ENCODE measurements around the gene EFNA4. TPM values are rescaled to one million over a fixed set of nuclear protein-coding genes. Genes with fewer than 3 reads are reported as not detected.

Gene EFNA4
- total and polyA plus RNA-seq, 9 of the 15 experiments (the other 6 are each of a cell fraction or from before 2014, with no cell fraction given) = 0.68 to 7.4 (median 6.1) TPM

- TF ChIP-seq, protein P1, sequence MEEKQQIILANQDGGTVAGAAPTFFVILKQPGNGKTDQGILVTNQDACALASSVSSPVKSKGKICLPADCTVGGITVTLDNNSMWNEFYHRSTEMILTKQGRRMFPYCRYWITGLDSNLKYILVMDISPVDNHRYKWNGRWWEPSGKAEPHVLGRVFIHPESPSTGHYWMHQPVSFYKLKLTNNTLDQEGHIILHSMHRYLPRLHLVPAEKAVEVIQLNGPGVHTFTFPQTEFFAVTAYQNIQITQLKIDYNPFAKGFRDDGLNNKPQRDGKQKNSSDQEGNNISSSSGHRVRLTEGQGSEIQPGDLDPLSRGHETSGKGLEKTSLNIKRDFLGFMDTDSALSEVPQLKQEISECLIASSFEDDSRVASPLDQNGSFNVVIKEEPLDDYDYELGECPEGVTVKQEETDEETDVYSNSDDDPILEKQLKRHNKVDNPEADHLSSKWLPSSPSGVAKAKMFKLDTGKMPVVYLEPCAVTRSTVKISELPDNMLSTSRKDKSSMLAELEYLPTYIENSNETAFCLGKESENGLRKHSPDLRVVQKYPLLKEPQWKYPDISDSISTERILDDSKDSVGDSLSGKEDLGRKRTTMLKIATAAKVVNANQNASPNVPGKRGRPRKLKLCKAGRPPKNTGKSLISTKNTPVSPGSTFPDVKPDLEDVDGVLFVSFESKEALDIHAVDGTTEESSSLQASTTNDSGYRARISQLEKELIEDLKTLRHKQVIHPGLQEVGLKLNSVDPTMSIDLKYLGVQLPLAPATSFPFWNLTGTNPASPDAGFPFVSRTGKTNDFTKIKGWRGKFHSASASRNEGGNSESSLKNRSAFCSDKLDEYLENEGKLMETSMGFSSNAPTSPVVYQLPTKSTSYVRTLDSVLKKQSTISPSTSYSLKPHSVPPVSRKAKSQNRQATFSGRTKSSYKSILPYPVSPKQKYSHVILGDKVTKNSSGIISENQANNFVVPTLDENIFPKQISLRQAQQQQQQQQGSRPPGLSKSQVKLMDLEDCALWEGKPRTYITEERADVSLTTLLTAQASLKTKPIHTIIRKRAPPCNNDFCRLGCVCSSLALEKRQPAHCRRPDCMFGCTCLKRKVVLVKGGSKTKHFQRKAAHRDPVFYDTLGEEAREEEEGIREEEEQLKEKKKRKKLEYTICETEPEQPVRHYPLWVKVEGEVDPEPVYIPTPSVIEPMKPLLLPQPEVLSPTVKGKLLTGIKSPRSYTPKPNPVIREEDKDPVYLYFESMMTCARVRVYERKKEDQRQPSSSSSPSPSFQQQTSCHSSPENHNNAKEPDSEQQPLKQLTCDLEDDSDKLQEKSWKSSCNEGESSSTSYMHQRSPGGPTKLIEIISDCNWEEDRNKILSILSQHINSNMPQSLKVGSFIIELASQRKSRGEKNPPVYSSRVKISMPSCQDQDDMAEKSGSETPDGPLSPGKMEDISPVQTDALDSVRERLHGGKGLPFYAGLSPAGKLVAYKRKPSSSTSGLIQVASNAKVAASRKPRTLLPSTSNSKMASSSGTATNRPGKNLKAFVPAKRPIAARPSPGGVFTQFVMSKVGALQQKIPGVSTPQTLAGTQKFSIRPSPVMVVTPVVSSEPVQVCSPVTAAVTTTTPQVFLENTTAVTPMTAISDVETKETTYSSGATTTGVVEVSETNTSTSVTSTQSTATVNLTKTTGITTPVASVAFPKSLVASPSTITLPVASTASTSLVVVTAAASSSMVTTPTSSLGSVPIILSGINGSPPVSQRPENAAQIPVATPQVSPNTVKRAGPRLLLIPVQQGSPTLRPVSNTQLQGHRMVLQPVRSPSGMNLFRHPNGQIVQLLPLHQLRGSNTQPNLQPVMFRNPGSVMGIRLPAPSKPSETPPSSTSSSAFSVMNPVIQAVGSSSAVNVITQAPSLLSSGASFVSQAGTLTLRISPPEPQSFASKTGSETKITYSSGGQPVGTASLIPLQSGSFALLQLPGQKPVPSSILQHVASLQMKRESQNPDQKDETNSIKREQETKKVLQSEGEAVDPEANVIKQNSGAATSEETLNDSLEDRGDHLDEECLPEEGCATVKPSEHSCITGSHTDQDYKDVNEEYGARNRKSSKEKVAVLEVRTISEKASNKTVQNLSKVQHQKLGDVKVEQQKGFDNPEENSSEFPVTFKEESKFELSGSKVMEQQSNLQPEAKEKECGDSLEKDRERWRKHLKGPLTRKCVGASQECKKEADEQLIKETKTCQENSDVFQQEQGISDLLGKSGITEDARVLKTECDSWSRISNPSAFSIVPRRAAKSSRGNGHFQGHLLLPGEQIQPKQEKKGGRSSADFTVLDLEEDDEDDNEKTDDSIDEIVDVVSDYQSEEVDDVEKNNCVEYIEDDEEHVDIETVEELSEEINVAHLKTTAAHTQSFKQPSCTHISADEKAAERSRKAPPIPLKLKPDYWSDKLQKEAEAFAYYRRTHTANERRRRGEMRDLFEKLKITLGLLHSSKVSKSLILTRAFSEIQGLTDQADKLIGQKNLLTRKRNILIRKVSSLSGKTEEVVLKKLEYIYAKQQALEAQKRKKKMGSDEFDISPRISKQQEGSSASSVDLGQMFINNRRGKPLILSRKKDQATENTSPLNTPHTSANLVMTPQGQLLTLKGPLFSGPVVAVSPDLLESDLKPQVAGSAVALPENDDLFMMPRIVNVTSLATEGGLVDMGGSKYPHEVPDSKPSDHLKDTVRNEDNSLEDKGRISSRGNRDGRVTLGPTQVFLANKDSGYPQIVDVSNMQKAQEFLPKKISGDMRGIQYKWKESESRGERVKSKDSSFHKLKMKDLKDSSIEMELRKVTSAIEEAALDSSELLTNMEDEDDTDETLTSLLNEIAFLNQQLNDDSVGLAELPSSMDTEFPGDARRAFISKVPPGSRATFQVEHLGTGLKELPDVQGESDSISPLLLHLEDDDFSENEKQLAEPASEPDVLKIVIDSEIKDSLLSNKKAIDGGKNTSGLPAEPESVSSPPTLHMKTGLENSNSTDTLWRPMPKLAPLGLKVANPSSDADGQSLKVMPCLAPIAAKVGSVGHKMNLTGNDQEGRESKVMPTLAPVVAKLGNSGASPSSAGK (IDR thresholded peaks at IDR 0.05) = no peak
- no peak for TF ChIP-seq TCF7L2 (IDR thresholded peaks at IDR 0.05; ENCODE audit: low read depth, low read length)
- TF ChIP-seq ETV6 (IDR thresholded peaks at IDR 0.05; ENCODE audit: borderline replicate concordance in 1 of 2, low read depth in 2 of 2, low read length in 1 of 2) = no peak
- TF ChIP-seq ETV6 (CRISPR knock-in tag; IDR thresholded peaks at IDR 0.05; ENCODE audit: borderline replicate concordance) = 0 out of 2 replicates have a peak, but pooled peaks have one; percentile 77
- TF ChIP-seq POLR2AphosphoS2 (IDR thresholded peaks at IDR 0.05; ENCODE audit: low read length) = no peak
- no peak for TF ChIP-seq STAT5A (IDR thresholded peaks at IDR 0.05; ENCODE audit: borderline replicate concordance, low read length)
- TF ChIP-seq SIRT6 (IDR thresholded peaks at IDR 0.05; ENCODE audit: low read depth, low read length) = no peak
- TF ChIP-seq, protein P2, sequence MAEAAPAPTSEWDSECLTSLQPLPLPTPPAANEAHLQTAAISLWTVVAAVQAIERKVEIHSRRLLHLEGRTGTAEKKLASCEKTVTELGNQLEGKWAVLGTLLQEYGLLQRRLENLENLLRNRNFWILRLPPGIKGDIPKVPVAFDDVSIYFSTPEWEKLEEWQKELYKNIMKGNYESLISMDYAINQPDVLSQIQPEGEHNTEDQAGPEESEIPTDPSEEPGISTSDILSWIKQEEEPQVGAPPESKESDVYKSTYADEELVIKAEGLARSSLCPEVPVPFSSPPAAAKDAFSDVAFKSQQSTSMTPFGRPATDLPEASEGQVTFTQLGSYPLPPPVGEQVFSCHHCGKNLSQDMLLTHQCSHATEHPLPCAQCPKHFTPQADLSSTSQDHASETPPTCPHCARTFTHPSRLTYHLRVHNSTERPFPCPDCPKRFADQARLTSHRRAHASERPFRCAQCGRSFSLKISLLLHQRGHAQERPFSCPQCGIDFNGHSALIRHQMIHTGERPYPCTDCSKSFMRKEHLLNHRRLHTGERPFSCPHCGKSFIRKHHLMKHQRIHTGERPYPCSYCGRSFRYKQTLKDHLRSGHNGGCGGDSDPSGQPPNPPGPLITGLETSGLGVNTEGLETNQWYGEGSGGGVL (CRISPR knock-in tag; IDR thresholded peaks at IDR 0.05) = no peak
- peak; percentile 5; the same call in 1 of the 2 replicates for TF ChIP-seq KDM2B (CRISPR knock-in tag; IDR thresholded peaks at IDR 0.05)
- peak; percentile 15 for TF ChIP-seq FIP1L1 (IDR thresholded peaks at IDR 0.05; ENCODE audit: low read depth, low read length, poor library complexity, severe bottlenecking)
- no peak for TF ChIP-seq FOXA1 (IDR thresholded peaks at IDR 0.05; ENCODE audit: borderline replicate concordance)
Observed at GRCh38 chr1:155080312-155081228, 17.0 kb downstream of the EFNA4 start (continued).

All from K562 (cell line).